Astrocyte (in vitro differentiated cells and primary cell): ENCODE results near the gene PTPRF.

Experiments used
- CTCF ChIP-seq: IDR thresholded peaks from 2 replicates; pipeline ENCODE4 v1.5.1; 2011; ENCODE audit warnings: low read depth, mild to moderate bottlenecking, inconsistent platforms, low read length, moderate library complexity; ENCODE audit not compliant: insufficient read depth
- EZH2 ChIP-seq: IDR thresholded peaks from 2 replicates; pipeline ENCODE4 v1.6.1; 2012; ENCODE audit warnings: mild to moderate bottlenecking, low read length, inconsistent platforms; ENCODE audit not compliant: insufficient read depth

- no peak for TF ChIP-seq EZH2
- no peak for TF ChIP-seq CTCF
Observed at GRCh38 chr1:43526002-43526401, 4.7 kb upstream of the PTPRF start.
